BE2C (cell line): ENCODE data around the gene SCRN1.
A peak's percentile ranks its signal among the peaks of the same experiment; 100 is the strongest.

Experiments
- DNase-seq: peaks from one replicate; pipeline ENCODE4 v3.0.0-alpha.2; 2020
- H3K27me3 ChIP-seq: fragments of 250-450 bp; sonication (Bioruptor Pico); 2 replicates; pipeline ENCODE4 v1.5.1; 2020; ENCODE audit warnings: mild to moderate bottlenecking
- H3K36me3 ChIP-seq: fragments of 250-450 bp; sonication (Bioruptor Pico); 2 replicates; pipeline ENCODE4 v1.5.1; 2020; ENCODE audit warnings: mild to moderate bottlenecking
- H3K4me1 ChIP-seq: fragments of 250-450 bp; sonication (Bioruptor Pico); 2 replicates; pipeline ENCODE4 v1.5.1; 2020
- H3K4me3 ChIP-seq: 2 replicates; pipeline ENCODE4 v1.5.1; 2011; ENCODE audit warnings: low read depth, low read length
- H3K9me3 ChIP-seq: fragments of 250-450 bp; sonication (Bioruptor Pico); 2 replicates; pipeline ENCODE4 v1.5.1; 2020
- TF ChIP-seq, protein P1 (sequence below): IDR thresholded peaks from 2 replicates; pipeline ENCODE4 v1.5.1; 2012; ENCODE audit warnings: mild to moderate bottlenecking, low read depth, low read length

Gene SCRN1

DNA sequence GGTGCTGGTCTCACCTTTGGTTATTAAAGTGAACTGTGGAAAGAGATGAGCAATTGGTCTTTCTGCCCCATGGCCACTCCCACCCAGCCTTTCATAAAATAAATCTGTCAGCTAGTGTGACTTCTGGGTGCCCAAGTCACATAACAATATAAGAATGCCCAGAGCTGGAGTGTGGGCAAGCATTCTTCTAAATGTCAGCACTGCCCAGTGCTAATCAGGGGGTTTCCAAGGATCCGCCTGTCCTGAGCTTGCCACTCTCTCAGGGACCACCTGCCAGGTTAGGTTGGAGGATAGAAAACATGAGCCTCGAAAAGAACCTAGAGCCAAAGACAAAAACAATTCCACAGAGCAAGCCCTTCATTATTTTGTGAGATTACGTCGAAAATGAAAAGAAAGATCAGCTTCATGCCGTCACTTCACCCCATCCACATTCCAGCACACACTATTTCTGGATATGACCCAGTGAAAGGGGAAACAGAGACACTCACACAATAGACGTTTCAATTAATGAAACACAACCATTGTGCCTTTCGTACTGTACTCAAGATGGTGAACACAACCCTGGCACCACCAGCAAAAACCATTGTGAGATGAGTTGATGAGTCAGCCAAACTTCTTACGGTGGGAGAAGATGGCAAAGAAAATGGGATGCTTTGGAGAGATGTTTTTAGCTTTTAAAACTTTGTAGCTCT lies 30.8 kb downstream of the SCRN1 start:
- H3K36me3 ChIP-seq: peaks cover 21% of the 10 kb centered on the region
- H3K9me3 ChIP-seq: no peaks in the 10 kb centered on the region
- no peaks in the 10 kb centered on the region for H3K27me3 ChIP-seq
- no peak overlapping the region for H3K4me3 ChIP-seq
- TF ChIP-seq, protein P1, sequence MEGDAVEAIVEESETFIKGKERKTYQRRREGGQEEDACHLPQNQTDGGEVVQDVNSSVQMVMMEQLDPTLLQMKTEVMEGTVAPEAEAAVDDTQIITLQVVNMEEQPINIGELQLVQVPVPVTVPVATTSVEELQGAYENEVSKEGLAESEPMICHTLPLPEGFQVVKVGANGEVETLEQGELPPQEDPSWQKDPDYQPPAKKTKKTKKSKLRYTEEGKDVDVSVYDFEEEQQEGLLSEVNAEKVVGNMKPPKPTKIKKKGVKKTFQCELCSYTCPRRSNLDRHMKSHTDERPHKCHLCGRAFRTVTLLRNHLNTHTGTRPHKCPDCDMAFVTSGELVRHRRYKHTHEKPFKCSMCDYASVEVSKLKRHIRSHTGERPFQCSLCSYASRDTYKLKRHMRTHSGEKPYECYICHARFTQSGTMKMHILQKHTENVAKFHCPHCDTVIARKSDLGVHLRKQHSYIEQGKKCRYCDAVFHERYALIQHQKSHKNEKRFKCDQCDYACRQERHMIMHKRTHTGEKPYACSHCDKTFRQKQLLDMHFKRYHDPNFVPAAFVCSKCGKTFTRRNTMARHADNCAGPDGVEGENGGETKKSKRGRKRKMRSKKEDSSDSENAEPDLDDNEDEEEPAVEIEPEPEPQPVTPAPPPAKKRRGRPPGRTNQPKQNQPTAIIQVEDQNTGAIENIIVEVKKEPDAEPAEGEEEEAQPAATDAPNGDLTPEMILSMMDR: no peak
- H3K4me1 ChIP-seq: peaks cover 12% of the 10 kb centered on the region
- DNase-seq: no peak

DNA sequence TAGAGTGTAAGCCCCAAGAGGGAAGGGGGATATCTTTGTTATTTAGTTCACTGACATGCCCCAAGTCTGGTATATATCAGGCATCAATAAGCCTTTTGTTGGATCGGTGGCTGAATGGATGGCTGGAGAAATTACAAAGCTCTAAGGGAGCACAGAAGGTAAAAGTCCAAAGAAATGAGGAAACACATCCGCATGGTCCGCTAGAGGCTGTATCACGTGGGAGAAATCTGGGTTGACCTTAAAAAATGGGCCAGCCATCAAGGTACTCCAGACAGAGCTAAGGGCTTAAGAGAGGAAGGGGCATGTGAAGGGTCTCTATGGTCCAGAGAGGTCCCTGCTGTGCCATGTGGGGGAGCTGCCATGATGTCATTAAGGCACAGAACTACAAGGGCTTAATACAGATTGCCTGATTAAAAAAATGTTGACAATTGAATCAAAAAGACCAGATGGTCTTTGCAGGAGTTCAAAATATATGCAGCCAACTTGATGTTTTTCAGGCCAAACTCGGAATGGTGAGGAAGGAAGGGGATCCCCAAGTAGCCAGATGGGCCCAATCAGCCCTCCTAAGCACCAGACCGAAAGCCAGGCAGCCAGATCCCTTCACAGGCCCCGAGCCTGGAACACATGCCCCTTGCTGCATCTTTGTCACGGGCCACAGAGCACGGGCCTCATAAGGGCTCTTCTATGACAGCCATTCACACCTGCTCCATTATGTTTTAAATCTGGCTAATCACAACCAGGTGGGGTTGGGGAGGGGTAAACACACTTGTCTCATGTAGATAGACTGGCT lies 31.9 kb downstream of the SCRN1 start:
- Histone ChIP-seq H3K36me3 (peaks cover 30% of the 10 kb centered on the region), H3K9me3 (no peaks in the 10 kb centered on the region), H3K4me3 (no peak overlapping the region), H3K27me3 (no peaks in the 10 kb centered on the region), H3K4me1 (peaks cover 12% of the 10 kb centered on the region)
- peak; percentile 70 for DNase-seq
- TF ChIP-seq, protein P1: no peak

DNA sequence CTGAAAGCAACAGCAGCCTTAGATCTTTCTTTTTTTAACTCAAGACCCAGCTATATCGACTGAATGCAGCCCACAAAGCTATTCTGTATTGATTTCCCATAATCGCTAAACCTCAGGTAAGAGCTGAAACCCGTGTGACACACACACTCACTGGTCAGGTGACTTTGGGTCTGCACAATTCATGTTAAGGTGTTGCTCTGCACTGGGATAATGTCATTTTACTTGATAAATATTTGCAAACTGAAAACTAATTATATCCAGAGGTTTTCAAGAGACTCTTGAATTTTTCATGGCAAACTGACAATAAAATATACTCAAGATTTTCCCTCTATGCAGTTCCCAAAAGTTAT lies 33.1 kb downstream of the SCRN1 start:
- Histone ChIP-seq H3K36me3 (peaks cover 43% of the 10 kb centered on the region), H3K9me3 (no peaks in the 10 kb centered on the region), H3K4me3 (no peak overlapping the region), H3K27me3 (no peaks in the 10 kb centered on the region), H3K4me1 (peaks cover 12% of the 10 kb centered on the region)
- TF ChIP-seq, protein P1: no peak
- no peak for DNase-seq

DNA sequence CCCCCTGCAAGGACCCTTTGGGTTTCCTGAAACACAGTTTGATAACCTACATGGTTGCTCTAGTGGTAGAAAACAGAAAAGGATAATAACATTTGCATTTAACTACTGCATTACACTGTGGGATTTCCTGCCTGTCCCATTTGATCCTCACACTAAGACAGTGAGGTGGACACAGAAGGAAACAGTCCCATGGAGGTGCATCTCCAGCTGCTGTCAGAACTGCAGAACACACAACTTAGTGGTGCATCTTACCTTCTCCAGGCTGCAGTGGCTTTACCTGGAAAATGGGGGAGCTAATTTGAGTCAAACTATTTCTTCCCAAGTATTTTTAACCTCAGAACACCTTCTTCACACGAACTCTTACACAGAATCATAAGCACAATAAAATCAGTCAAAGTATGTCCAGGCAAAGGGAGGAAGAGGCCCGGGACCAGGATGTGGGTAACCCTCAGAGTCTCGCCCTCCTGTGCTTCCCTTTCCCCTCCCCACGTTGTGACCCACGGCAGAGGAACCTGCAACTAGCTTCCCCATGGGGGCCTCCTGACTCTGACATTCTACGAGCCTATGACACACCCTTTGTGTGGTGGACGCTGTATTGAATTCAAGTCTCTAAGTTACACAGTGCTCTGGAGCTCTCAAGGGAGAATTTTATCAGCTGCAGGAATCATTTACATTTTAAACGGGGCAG lies 33.7 kb downstream of the SCRN1 start:
- no peak overlapping the region for H3K4me3 ChIP-seq
- H3K36me3 ChIP-seq: peaks cover 48% of the 10 kb centered on the region
- H3K4me1 ChIP-seq: peaks cover 12% of the 10 kb centered on the region
- no peaks in the 10 kb centered on the region for H3K9me3 ChIP-seq
- no peaks in the 10 kb centered on the region for H3K27me3 ChIP-seq
- DNase-seq: no peak
- TF ChIP-seq, protein P1: no peak

DNA sequence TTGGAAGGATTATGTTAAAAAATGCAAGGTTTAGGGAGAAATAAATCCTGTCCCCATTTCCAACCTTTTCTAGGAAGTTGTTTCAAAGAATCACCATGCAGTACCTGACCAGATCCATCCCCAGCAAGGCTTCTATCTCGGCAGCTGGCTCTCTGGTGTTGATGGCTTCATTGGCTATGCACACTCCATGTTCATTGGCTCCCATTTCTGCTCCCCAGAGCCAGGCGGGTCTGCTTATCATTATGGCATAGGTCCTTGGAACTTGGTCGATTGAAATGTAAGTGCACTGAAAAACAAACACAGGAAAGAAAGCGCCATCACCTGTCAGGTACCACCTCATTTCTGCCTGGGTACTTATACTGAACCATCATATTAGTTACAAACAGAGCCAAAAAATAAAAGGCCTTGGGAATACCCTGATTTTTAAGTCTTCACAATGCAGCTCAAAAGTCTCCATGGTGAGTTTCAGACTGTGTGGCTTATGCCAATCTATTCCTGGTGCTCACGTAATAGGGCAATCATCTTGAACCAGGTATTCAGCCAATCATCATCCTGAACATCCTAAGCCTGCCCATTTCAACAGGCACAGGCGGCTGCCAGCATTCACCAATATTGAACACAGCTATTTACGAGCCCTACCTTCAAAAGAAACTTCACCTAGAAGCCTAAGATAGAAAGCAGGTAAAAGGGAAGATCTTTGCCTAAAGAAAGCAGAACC lies 34.4 kb downstream of the SCRN1 start:
- Histone ChIP-seq H3K9me3 (no peaks in the 10 kb centered on the region), H3K4me1 (peaks cover 12% of the 10 kb centered on the region), H3K36me3 (peaks cover 52% of the 10 kb centered on the region), H3K27me3 (no peaks in the 10 kb centered on the region), H3K4me3 (no peak overlapping the region)
- TF ChIP-seq, protein P1: no peak
- DNase-seq: no peak
